Gastroesophageal sphincter (tissue), 4 donors: Measurements from ENCODE around the gene FIGNL2. TPM values are rescaled to one million over a fixed set of nuclear protein-coding genes. Genes with fewer than 3 reads are reported as not detected.
A peak's percentile ranks its signal among the peaks of the same experiment; 100 is the strongest.

Experiments used
- ATAC-seq: fragments of 150-250 bp; one replicate; pipeline ENCODE4 v1.9.1; 2016; ENCODE audit warnings: mild to moderate bottlenecking, moderate library complexity
- H3K27ac ChIP-seq, 4 donors: fragments of 200-600 bp; sonication (generic) in 3 of 4; 1 replicate in 3 of 4; 2 replicates in 1 of 4; pipeline ENCODE4 v1.5.1; 2016 to 2019
- H3K27me3 ChIP-seq: fragments of 200-600 bp; sonication (generic); one replicate; pipeline ENCODE4 v1.5.1; 2019
- H3K36me3 ChIP-seq, 2 donors: fragments of 200-600 bp; sonication (generic); one replicate each; pipeline ENCODE4 v1.5.1; 2019; ENCODE audit warnings: control low read depth in 1 of 2
- H3K4me1 ChIP-seq, 3 donors: fragments of 200-600 bp; sonication (generic); 1 replicate in 2 of 3; 2 replicates in 1 of 3; pipeline ENCODE4 v1.5.1; 2016 to 2019; ENCODE audit warnings: control low read depth in 2 of 3
- H3K4me3 ChIP-seq, 2 donors: fragments of 200-600 bp; sonication (generic); one replicate each; pipeline ENCODE4 v1.5.1; 2019; ENCODE audit warnings: mild to moderate bottlenecking in 1 of 2, moderate library complexity in 1 of 2
- H3K9me3 ChIP-seq, 3 donors: fragments of 200-600 bp; sonication (generic); one replicate each; pipeline ENCODE4 v1.5.1; 2017 to 2019; ENCODE audit warnings: control low read depth in 2 of 3
- EP300 ChIP-seq: sonication (generic); formaldehyde crosslinking; IDR thresholded peaks from one replicate; pipeline ENCODE4 v1.6.1; 2017; ENCODE audit warnings: antibody characterized with exemption, mild to moderate bottlenecking
- POLR2A ChIP-seq, 2 donors: fragments of 450-650 bp; IDR thresholded peaks; one replicate each; pipeline ENCODE4 v1.6.1; 2017; ENCODE audit warnings: antibody characterized with exemption in 2 of 2, mild to moderate bottlenecking in 2 of 2, moderate library complexity in 1 of 2
- POLR2AphosphoS5 ChIP-seq: sonication (generic); formaldehyde crosslinking; IDR thresholded peaks from one replicate; pipeline ENCODE4 v1.6.1; 2017; ENCODE audit warnings: antibody characterized with exemption
- WGBS, 2 donors: methylation state at CpG; one replicate each; pipeline ENCODE4 v1.1.5; 2018; ENCODE audit warnings: low coverage in 1 of 2; 5-methylcytosine and 5-hydroxymethylcytosine counted together
- total RNA-seq, 4 donors: library from RNA; depleted of rRNA; stranded (reverse); fragments of >200 nt; gene quantifications; one replicate each; pipeline ENCODE4 v1.1.0, GENCODE V29; 2016
- TF ChIP-seq, protein P1 (sequence below), 4 experiments: fragments of 200-600 bp in 2 of 4; fragments of 450-650 bp in 2 of 4; sonication (generic) in 1 of 4; IDR thresholded peaks; one replicate each; pipeline ENCODE4 v1.5.1; 2017 to 2019; ENCODE audit warnings: antibody characterized with exemption in 4 of 4, mild to moderate bottlenecking in 2 of 4, moderate library complexity in 2 of 4

Gene FIGNL2
- total RNA-seq, 4 donors from 2014 or later, result 0.13 to 0.35 (median 0.16) TPM; not detected in 1

- H3K27me3 ChIP-seq, result peaks cover 95% of the 10 kb centered on the region
- no peak for ATAC-seq
- no peaks in the 10 kb centered on the region for H3K36me3 ChIP-seq
- TF ChIP-seq, protein P1, sequence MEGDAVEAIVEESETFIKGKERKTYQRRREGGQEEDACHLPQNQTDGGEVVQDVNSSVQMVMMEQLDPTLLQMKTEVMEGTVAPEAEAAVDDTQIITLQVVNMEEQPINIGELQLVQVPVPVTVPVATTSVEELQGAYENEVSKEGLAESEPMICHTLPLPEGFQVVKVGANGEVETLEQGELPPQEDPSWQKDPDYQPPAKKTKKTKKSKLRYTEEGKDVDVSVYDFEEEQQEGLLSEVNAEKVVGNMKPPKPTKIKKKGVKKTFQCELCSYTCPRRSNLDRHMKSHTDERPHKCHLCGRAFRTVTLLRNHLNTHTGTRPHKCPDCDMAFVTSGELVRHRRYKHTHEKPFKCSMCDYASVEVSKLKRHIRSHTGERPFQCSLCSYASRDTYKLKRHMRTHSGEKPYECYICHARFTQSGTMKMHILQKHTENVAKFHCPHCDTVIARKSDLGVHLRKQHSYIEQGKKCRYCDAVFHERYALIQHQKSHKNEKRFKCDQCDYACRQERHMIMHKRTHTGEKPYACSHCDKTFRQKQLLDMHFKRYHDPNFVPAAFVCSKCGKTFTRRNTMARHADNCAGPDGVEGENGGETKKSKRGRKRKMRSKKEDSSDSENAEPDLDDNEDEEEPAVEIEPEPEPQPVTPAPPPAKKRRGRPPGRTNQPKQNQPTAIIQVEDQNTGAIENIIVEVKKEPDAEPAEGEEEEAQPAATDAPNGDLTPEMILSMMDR (IDR thresholded peaks at IDR 0.05), result no peak
- TF ChIP-seq EP300 (no peak), POLR2AphosphoS5 (no peak), POLR2A (IDR thresholded peaks at IDR 0.05) (no peak)
- 80% methylated on average over 1 of the region's 7 CpGs; no CpG with 5 or more reads in 1 of the 2 donors for WGBS, 2 donors
- H3K4me1 ChIP-seq, result peaks cover 0 to 36% (median 17%) of the 10 kb centered on the region in 3 donors
- H3K9me3 ChIP-seq, result no peaks in the 10 kb centered on the region
- no peak overlapping the region for H3K4me3 ChIP-seq
- no peak overlapping the region for H3K27ac ChIP-seq
These were observed 17.3 kb upstream of the FIGNL2 start for GRCh38 chr12:51865757-51866270.

DNA sequence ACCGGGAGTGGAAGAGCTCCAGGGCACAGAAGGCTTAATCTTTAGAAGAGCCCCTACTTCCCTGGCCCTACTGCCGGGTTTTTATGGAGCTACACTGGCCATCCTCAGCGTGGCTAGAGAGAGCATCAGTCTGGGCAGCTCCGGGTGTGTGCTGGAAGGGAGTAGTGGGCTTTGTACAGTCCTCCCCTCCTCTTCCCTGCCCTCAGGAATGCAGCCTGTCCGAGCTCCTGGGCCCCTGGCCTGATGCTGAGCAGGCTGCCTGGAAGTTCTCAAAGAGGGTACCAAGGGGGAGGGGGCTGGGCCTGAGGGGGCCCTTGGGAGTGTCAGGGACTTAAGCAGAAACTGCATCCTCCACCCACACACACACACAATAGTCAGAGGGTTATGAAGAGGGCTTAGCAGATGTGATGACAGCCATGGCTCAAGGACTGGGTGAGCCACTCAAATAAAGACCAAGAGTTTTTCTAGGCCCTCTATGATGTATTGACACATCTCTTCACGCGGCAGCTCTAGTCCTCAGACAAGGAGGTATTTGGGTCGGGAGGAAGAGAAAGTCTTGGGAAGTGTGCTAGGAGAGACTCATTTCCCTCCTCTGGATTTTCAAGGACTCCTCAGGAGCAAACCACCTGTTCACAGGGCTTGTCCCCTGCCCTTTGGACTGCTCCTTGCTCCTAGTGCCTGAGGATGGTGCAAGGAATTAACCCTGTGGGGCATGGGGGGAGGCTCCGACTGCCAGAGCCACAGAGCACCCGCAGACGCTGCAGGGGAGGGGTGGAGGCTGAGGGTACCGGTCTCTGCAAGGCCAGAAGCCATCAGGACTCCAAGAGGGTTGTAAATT is 16.5 kb upstream of the FIGNL2 start:
- TF ChIP-seq POLR2A (IDR thresholded peaks at IDR 0.05) (no peak), EP300 (no peak), POLR2AphosphoS5 (no peak)
- TF ChIP-seq, protein P1 (IDR thresholded peaks at IDR 0.05), result no peak
- no peak overlapping the region for H3K27ac ChIP-seq
- H3K9me3 ChIP-seq, result no peaks in the 10 kb centered on the region
- ATAC-seq, result no peak
- H3K27me3 ChIP-seq, result peaks cover 90% of the 10 kb centered on the region
- H3K36me3 ChIP-seq, result no peaks in the 10 kb centered on the region
- H3K4me1 ChIP-seq, result peaks cover 0 to 35% (median 17%) of the 10 kb centered on the region in 3 donors
- H3K4me3 ChIP-seq, result no peak overlapping the region
- 60 to 83% methylated on average over 2 to 4 of the region's 12 CpGs for WGBS, 2 donors

- TF ChIP-seq, protein P1 (IDR thresholded peaks at IDR 0.05), result no peak
- TF ChIP-seq POLR2AphosphoS5, result no peak
- TF ChIP-seq POLR2A (IDR thresholded peaks at IDR 0.05), result no peak
- no peak for TF ChIP-seq EP300
- no peak for ATAC-seq
- no peak overlapping the region for H3K27ac ChIP-seq
- no peaks in the 10 kb centered on the region for H3K36me3 ChIP-seq
- 22% methylated on average over 11 of the region's 53 CpGs; no CpG with 5 or more reads in 1 of the 2 donors for WGBS, 2 donors
- no peaks in the 10 kb centered on the region for H3K9me3 ChIP-seq
- peaks cover 90% of the 10 kb centered on the region for H3K27me3 ChIP-seq
- peaks cover 0 to 27% (median 13%) of the 10 kb centered on the region in 3 donors for H3K4me1 ChIP-seq
- peak overlapping the region in 1 of 2 donors; percentile 42 for H3K4me3 ChIP-seq
These were observed 15.7 kb upstream of the FIGNL2 start for GRCh38 chr12:51863933-51864832.

DNA sequence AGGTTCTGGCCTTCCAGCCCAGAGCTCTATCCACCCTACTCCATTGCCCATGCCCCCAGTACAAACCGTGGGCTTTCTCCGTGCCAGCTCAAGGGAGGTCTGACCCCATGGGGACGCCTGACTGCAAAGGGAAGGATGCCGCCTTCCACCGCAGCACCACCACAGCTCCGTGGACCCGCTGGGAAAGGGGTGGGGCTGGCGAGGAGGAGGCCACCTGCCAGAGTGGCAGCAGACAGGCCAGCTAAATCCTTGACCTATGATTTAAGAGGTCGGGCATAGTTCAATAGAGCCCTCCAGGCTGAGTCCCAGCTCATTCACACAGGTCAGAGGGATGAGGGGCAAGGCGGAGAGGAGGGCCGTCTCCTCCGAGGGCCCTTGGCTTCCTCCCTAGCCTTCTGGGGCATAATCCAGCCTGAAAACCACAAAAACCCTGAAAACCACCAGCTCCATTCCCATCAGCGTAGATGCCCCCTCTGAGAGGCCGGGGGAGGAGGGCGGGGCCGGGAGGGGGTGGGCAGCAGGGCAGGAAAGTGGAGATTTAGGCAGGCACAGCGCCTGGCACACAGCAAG is 14.9 kb upstream of the FIGNL2 start:
- TF ChIP-seq POLR2A (IDR thresholded peaks at IDR 0.05), result no peak
- TF ChIP-seq POLR2AphosphoS5, result no peak
- TF ChIP-seq, protein P1 (IDR thresholded peaks at IDR 0.05), result no peak
- TF ChIP-seq EP300, result no peak
- no peak overlapping the region for H3K27ac ChIP-seq
- no peaks in the 10 kb centered on the region for H3K9me3 ChIP-seq
- H3K36me3 ChIP-seq, result no peaks in the 10 kb centered on the region
- H3K4me1 ChIP-seq, result peaks cover 0 to 19% (median 9%) of the 10 kb centered on the region in 3 donors
- H3K27me3 ChIP-seq, result peaks cover 87% of the 10 kb centered on the region
- H3K4me3 ChIP-seq, result peak overlapping the region in 1 of 2 donors; percentile 42
- no peak for ATAC-seq
- WGBS, 2 donors, result no CpG with 5 or more reads among the region's 17 CpGs
